ENCODE measurements around the gene KAZN. TPM values are rescaled to one million over a fixed set of nuclear protein-coding genes. Genes with fewer than 3 reads are reported as not detected.

The KAZN gene
- total and polyA plus RNA-seq, 2 of the 8 experiments (the other 6 are each of a cell fraction or from before 2014, with no cell fraction given) = 3.7 to 11.8 TPM

GRCh38 chr1:15155191-15155590 is 556.7 kb downstream of the KAZN start:
- no peak overlapping the region for H3K56ac ChIP-seq (replicated peaks; ENCODE audit: insufficient read length, low read depth, low read length)
- peaks cover 3 to 15% (median 8%) of the 10 kb centered on the region in 4 experiments for H3K4me1 ChIP-seq (replicated peaks in 1 of 4; ENCODE audit: control insufficient read depth in 3 of 4, insufficient read depth in 4 of 4, low read length in 3 of 4)
- H2BK120ac ChIP-seq (replicated peaks; ENCODE audit: low read depth, low read length) = no peak overlapping the region
- H4K91ac ChIP-seq (replicated peaks; ENCODE audit: insufficient read length, low read length) = no peak overlapping the region
- H2AK5ac ChIP-seq (ENCODE audit: low read depth, low read length) = no peak overlapping the region
- no peak overlapping the region for H2BK15ac ChIP-seq (ENCODE audit: low read length)
- H2BK12ac ChIP-seq (ENCODE audit: low read depth, low read length) = no peak overlapping the region
- no peaks in the 10 kb centered on the region for H3K36me3 ChIP-seq (ENCODE audit: control insufficient read depth in 2 of 4, insufficient read depth in 4 of 4, low read length in 3 of 4)
- no peak overlapping the region for H3K14ac ChIP-seq (ENCODE audit: insufficient read length)
- H3K27me3 ChIP-seq (replicated peaks in 1 of 4; ENCODE audit: control insufficient read depth in 3 of 4, extremely low read depth in 1 of 4, insufficient read depth in 3 of 4, low read length in 3 of 4) = peaks cover 0 to 23% (median 9%) of the 10 kb centered on the region in 4 experiments; a peak in 6 of 7 replicates
- WGBS, 2 experiments (ENCODE audit: extremely low coverage in 1 of 2, insufficient coverage in 1 of 2, insufficient read length in 1 of 2, insufficient replicate concordance in 2 of 2, low coverage in 1 of 2, low lambda C conversion rate in 2 of 2, missing lambda C conversion rate in 1 of 2) = 84% methylated on average over 4 of the region's 5 CpGs; no CpG with 5 or more reads in 1 of the 2 experiments
- H3K9ac ChIP-seq (replicated peaks in 1 of 4; ENCODE audit: extremely low read depth in 1 of 4, low read depth in 3 of 4, low read length in 3 of 4) = no peak overlapping the region
- H3K4me2 ChIP-seq (ENCODE audit: insufficient read depth in 1 of 2, low read depth in 2 of 2, low read length in 2 of 2) = peak overlapping the region; percentile 84 to 87
- H2BK5ac ChIP-seq (ENCODE audit: low read depth, low read length) = no peak overlapping the region
- no peak overlapping the region for H2AFZ ChIP-seq (ENCODE audit: low read length)
- H3K79me2 ChIP-seq (ENCODE audit: control insufficient read depth in 1 of 2, insufficient read depth in 2 of 2, low read length in 2 of 2) = peaks cover 0 to 35% of the 10 kb centered on the region in 2 experiments; a peak in 3 of 4 replicates
- H4K8ac ChIP-seq (ENCODE audit: extremely low read depth, insufficient read depth, low read length) = no peak overlapping the region
- DNase-seq (ENCODE audit: low read depth in 1 of 2, low spot score in 2 of 2) (no peak), FAIRE-seq (no peak)
- peak overlapping the region in 2 of 4 experiments; percentile 84; a peak in 2 of 8 replicates for H3K4me3 ChIP-seq (ENCODE audit: extremely low read depth in 1 of 4, insufficient read depth in 2 of 4, low read depth in 3 of 4, low read length in 4 of 4)
- ChIA-PET POLR2A (ENCODE audit: partially characterized antibody) (interaction anchor here (0.6 kb wide), 1 partner anchor 9 kb away, joined by 5 read pairs; no protein-coding TSS in a partner anchor), CTCF (ENCODE audit: partially characterized antibody) (interaction anchor here (0.6 to 6.6 kb wide), 5 partner anchors 10 to 118 kb away, joined by 4 to 83 read pairs (median 4); no protein-coding TSS in a partner anchor)
- H3K18ac ChIP-seq (ENCODE audit: extremely low read depth, low read length) = no peak overlapping the region; the same call in 1 of the 2 replicates
- peaks cover 14% of the 10 kb centered on the region; the same call in 1 of the 2 replicates for H3K23me2 ChIP-seq (ENCODE audit: low read depth, low read length)
- H3K27ac ChIP-seq (ENCODE audit: low read depth, low read length) = no peak overlapping the region
- H2BK20ac ChIP-seq (ENCODE audit: low read length) = no peak overlapping the region
- no peak overlapping the region for H3K4ac ChIP-seq (replicated peaks; ENCODE audit: insufficient read length, low read depth, low read length)
- H4K20me1 ChIP-seq (replicated peaks in 1 of 2; ENCODE audit: control insufficient read depth in 1 of 2, insufficient read depth in 2 of 2, low read length in 2 of 2) = peaks cover 11% of the 10 kb centered on the region in 2 experiments
- H3K79me1 ChIP-seq (ENCODE audit: low read depth, low read length) = peaks cover 3% of the 10 kb centered on the region; the same call in 1 of the 2 replicates
- H3K9me3 ChIP-seq (ENCODE audit: insufficient read depth in 2 of 2, low read depth in 1 of 2, low read length in 1 of 2) = no peaks in the 10 kb centered on the region
- H4K5ac ChIP-seq (ENCODE audit: insufficient read length, low read depth, low read length) = no peak overlapping the region
- no peak overlapping the region for H3K23ac ChIP-seq (ENCODE audit: insufficient read length)
- TF ChIP-seq RAD21 (IDR thresholded peaks at IDR 0.05 in 1 of 2, conservative IDR thresholded peaks at IDR 0.05 in 1 of 2; ENCODE audit: low read depth in 2 of 2, low read length in 2 of 2) (no peak), MAFK (IDR thresholded peaks at IDR 0.05; ENCODE audit: low read depth, low read length) (no peak), CHD2 (IDR thresholded peaks at IDR 0.05; ENCODE audit: low read length) (no peak), POU5F1 (IDR thresholded peaks at IDR 0.05; ENCODE audit: low read depth, low read length) (no peak), POLR2AphosphoS5 (IDR thresholded peaks at IDR 0.05; ENCODE audit: low read depth, low read length) (no peak), JUND (IDR thresholded peaks at IDR 0.05; ENCODE audit: low read length) (no peak), EZH2 (IDR thresholded peaks at IDR 0.05; ENCODE audit: low read depth, low read length, severe bottlenecking) (no peak), ASH2L (IDR thresholded peaks at IDR 0.05; ENCODE audit: low read length) (no peak)
- TF ChIP-seq, protein P1, sequence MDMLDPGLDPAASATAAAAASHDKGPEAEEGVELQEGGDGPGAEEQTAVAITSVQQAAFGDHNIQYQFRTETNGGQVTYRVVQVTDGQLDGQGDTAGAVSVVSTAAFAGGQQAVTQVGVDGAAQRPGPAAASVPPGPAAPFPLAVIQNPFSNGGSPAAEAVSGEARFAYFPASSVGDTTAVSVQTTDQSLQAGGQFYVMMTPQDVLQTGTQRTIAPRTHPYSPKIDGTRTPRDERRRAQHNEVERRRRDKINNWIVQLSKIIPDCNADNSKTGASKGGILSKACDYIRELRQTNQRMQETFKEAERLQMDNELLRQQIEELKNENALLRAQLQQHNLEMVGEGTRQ (IDR thresholded peaks at IDR 0.05; ENCODE audit: low read length) = no peak
- TF ChIP-seq, protein P2, sequence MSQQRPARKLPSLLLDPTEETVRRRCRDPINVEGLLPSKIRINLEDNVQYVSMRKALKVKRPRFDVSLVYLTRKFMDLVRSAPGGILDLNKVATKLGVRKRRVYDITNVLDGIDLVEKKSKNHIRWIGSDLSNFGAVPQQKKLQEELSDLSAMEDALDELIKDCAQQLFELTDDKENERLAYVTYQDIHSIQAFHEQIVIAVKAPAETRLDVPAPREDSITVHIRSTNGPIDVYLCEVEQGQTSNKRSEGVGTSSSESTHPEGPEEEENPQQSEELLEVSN (IDR thresholded peaks at IDR 0.05) = no peak
- TF ChIP-seq, protein P3, sequence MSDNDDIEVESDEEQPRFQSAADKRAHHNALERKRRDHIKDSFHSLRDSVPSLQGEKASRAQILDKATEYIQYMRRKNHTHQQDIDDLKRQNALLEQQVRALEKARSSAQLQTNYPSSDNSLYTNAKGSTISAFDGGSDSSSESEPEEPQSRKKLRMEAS (IDR thresholded peaks at IDR 0.05) = no peak
